GM19023 (cell line): ENCODE measurements around the gene MTFR2.

ENCODE experiments used
- ATAC-seq: cut with Tn5 transposase; IDR thresholded peaks from one replicate; pipeline ENCODE4 v1.9.1; 2021; ENCODE audit warnings: mild to moderate bottlenecking, moderate library complexity; ENCODE audit not compliant: unreplicated experiment

Gene MTFR2

GRCh38 chr6:136189104-136189503 lies 61.0 kb downstream of the MTFR2 start:
- no peak for ATAC-seq

GRCh38 chr6:136188486-136188885 lies 61.6 kb downstream of the MTFR2 start:
- no peak for ATAC-seq

DNA sequence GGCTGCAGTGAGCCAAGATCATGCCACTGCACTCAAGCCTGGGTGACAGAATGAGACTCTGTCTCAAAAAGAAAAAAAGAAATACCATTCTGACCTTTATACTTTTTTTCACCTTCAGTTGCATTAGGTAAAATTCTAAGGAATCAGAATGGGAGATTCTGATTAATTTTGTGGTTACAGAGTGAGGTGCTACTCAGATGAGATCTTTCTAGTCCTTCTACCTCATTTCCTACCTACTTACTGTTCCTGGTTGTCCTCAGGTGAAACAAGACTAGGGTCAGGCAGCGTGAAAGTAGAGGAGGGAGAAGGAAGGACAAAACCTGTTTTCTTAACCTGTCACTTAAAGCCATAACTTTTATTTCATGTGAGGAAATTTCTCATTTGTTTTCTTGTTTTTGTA lies 63.7 kb downstream of the MTFR2 start:
- ATAC-seq: no peak

- ATAC-seq: no peak
Observed at GRCh38 chr6:136184738-136185137, 65.4 kb downstream of the MTFR2 start.

DNA sequence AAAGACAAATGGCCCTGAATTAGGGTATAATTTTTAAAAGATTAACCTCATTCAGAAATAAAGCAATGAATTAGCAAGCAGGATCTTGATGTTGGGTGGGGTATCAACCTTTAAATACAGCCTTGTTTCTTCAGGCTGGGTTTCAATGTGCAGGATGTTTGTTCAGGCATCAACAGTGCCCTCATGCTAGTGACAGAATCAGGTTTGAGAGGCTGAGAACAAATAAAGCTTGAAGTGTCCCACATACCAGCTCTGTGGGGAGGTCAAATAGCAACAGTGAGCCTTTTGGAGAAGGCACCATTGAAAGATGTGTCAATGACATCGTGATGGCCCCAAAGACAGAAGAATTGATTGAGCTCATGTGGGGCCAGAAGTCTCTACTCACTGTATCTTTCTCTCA lies 68.2 kb downstream of the MTFR2 start:
- ATAC-seq: no peak

DNA sequence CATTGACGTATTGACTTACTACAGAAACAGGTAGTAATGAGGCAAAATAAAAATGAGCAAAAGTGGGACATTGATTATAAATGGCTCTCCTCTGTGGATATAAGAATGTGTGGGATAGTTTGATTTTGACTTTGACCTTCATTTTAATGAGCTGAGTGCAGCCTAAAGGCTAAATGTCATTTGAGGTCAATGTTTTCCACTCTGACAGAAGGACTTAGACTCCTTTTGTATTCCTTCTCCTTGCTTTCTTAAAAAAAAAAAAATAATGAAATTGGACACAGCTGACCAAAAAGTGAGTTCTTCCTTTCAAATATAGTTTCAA lies 68.6 kb downstream of the MTFR2 start:
- ATAC-seq: no peak
